Gastrocnemius medialis (tissue), 4 donors: ENCODE results near the gene JCAD.

Experiments used
- POLR2A ChIP-seq, 2 donors: fragments of 450-650 bp; IDR thresholded peaks; one replicate each; pipeline ENCODE4 v1.6.1; 2017; ENCODE audit warnings: antibody characterized with exemption in 2 of 2, mild to moderate bottlenecking in 2 of 2, moderate library complexity in 2 of 2
- TF ChIP-seq, protein P1 (sequence below), 5 experiments: fragments of 450-650 bp in 3 of 5; fragments of 200-600 bp in 2 of 5; sonication (generic) in 2 of 5; IDR thresholded peaks in 4 of 5; conservative IDR thresholded peaks in 1 of 5; 1 replicate in 4 of 5; 2 replicates in 1 of 5; pipeline ENCODE4 v1.5.1; 2016 to 2019; ENCODE audit warnings: antibody characterized with exemption in 5 of 5, mild to moderate bottlenecking in 3 of 5, moderate library complexity in 3 of 5

DNA sequence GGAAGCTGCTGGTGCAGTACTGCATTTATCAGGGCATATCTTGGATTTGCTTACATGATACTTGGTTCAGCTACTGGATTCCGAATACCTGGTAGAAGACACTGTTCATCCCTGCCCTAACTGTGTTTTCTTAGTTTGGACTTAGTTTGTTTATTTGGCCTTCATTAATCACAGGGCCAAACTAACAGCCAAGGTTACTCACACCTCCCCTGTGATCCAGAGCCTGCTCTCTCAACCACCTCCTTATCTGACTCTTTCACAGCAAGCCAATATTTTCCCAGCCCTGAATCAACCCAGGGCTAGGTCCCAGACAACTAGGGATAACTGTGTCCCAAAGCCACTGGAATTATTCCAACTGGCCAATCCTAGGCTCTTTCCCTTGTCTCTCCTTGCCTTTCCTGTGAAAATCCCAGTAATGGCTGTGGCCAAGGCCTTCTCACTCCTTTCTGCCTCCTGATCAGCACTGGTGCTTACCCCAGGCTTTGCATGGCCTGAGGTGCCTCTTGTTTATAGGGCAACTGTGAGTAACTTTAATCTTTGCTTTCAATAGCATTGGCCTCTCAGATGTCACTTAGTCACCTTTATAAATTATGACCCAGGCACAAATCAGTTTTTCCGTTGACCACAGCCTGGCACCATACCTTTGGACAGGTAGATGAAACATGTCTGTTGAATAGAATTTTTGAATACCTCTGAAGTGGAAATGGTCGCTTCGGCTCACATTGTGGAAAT is 9.3 kb upstream of the JCAD start:
- no peak for TF ChIP-seq POLR2A (IDR thresholded peaks at IDR 0.05)
- TF ChIP-seq, protein P1, sequence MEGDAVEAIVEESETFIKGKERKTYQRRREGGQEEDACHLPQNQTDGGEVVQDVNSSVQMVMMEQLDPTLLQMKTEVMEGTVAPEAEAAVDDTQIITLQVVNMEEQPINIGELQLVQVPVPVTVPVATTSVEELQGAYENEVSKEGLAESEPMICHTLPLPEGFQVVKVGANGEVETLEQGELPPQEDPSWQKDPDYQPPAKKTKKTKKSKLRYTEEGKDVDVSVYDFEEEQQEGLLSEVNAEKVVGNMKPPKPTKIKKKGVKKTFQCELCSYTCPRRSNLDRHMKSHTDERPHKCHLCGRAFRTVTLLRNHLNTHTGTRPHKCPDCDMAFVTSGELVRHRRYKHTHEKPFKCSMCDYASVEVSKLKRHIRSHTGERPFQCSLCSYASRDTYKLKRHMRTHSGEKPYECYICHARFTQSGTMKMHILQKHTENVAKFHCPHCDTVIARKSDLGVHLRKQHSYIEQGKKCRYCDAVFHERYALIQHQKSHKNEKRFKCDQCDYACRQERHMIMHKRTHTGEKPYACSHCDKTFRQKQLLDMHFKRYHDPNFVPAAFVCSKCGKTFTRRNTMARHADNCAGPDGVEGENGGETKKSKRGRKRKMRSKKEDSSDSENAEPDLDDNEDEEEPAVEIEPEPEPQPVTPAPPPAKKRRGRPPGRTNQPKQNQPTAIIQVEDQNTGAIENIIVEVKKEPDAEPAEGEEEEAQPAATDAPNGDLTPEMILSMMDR (IDR thresholded peaks at IDR 0.05 in 4 of 5, conservative IDR thresholded peaks at IDR 0.05 in 1 of 5), result no peak
